GM21717 (cell line): ENCODE data around the gene AKT1S1.

ENCODE experiments used
- ATAC-seq: cut with Tn5 transposase; IDR thresholded peaks from one replicate; pipeline ENCODE4 v1.9.1; 2021; ENCODE audit warnings: mild to moderate bottlenecking, moderate library complexity; ENCODE audit not compliant: unreplicated experiment

AKT1S1 gene

GRCh38 chr19:49908480-49909420 is 31.6 kb upstream of the AKT1S1 start:
- ATAC-seq = no peak

- no peak for ATAC-seq
Observed at GRCh38 chr19:49907745-49908446, 30.7 kb upstream of the AKT1S1 start.

GRCh38 chr19:49906879-49907564 is 29.9 kb upstream of the AKT1S1 start:
- no peak for ATAC-seq

- no peak for ATAC-seq
Observed at GRCh38 chr19:49904136-49904535, 27.0 kb upstream of the AKT1S1 start.

- peak; percentile 39 for ATAC-seq
Observed at GRCh38 chr19:49896863-49897621, 19.9 kb upstream of the AKT1S1 start, which contains the start of gene IL4I1. TSS of gene IL4I1 (minus strand) at chr19:49896887. CDS start at chr19:49896160, 727 bp downstream.

- no peak for ATAC-seq
Observed at GRCh38 chr19:49895566-49896297, 18.6 kb upstream of the AKT1S1 start.

- ATAC-seq = no peak
Observed at GRCh38 chr19:49894879-49895565, 17.9 kb upstream of the AKT1S1 start.

GRCh38 chr19:49894011-49894664 is 17.0 kb upstream of the AKT1S1 start:
- ATAC-seq = no peak

- ATAC-seq = no peak
Observed at GRCh38 chr19:49892716-49893115, 15.6 kb upstream of the AKT1S1 start.

GRCh38 chr19:49891393-49891792 is 14.2 kb upstream of the AKT1S1 start:
- no peak for ATAC-seq

- no peak for ATAC-seq
Observed at GRCh38 chr19:49890349-49891311, 13.5 kb upstream of the AKT1S1 start.

- no peak for ATAC-seq
Observed at GRCh38 chr19:49889687-49890348, 12.7 kb upstream of the AKT1S1 start.

- no peak for ATAC-seq
Observed at GRCh38 chr19:49889038-49889686, 12.0 kb upstream of the AKT1S1 start.

- no peak for ATAC-seq
Observed at GRCh38 chr19:49888510-49888824, 11.3 kb upstream of the AKT1S1 start.

- no peak for ATAC-seq
Observed at GRCh38 chr19:49887665-49888509, 10.7 kb upstream of the AKT1S1 start.
